ENCODE measurements around the gene NUP42.

Gene NUP42

DNA sequence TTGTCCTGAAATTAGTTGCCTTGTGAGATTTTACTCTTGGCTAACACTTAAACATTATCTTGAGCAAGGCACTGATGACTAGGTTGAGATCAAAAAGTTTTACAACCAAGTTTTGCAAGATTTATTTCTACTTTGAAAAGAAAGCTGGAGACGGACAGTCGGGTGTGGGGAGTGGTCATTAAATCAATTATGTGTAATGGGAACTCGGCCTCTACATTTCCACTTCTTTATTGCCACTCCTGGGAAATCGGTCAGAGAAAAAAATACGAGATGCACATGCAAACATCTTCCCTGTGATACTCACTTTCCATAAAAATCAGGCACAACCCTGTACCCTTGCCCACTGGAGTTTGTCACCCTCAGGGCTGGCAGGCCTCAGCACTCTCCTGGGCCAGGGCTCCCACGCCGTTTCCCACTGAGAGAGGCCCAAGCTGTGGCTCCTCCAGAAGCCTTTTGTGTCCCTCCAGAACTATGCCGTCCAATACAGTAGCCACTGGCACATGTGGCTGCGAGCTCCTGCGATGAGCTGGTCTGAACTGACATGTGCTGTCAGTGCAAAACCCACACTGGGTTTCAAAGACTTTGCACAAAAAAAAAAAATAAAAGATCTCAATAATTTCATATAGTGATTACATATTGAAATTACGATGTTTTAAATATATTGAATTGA lies 57.3 kb downstream of the NUP42 start:
- no peak for DNase-seq

DNA sequence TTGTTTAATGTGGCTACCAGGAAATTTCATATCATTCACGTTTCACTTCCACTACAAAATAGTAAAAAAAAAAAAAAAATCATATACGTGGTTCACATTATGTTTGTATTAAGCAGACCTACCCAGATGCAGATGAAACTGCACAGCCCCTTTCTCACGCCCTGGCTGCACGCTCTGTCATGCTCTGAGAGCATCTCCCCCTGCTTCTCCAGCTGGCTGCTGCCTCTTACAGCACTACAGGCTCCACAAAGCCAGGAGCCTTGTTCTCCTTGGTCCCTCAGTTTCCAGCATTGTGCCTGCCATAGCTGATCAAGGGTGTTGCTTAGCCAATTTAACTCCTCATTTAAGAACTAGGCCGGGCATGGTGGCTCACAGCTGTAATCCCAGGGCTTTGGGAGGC lies 57.9 kb downstream of the NUP42 start:
- DNase-seq = no peak

DNA sequence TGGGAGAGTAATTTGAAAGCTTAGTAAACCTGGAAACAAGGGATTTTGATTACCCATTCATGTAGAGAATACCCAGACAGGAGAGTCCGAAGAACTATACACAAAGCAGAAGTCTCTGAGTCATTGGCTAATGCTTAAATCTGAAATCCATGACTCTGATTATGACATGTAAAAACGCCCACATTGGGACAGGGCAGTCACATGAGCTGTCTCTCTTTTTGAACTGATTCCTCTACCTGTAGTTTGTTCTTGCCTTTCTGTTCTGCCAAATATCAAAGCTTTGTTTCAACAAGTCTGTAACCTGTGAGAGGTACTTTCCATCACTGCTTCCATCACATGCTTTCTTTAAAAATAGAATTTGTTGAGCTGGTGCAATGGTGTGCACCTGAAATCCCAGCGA lies 60.5 kb downstream of the NUP42 start:
- no peak for DNase-seq

DNA sequence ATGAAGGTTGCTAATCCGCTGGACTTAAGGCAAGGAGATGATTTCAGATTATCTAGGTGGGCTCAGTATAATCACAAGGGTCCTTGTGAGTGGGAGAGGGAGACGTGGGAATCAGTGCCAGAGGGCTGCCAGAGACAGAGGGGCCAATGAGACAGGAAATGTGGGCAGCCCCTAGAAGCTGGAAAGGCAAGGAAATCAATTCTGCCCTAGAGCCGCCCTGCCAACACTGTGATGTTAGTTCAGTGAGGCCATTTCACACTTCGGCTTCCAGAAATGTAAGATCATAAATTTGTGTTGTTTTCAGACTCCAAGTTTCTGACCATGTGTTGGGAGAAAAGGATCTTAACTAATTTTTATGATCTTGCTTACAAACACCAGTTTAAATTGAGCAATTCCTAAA lies 61.1 kb downstream of the NUP42 start:
- no peak for DNase-seq

DNA sequence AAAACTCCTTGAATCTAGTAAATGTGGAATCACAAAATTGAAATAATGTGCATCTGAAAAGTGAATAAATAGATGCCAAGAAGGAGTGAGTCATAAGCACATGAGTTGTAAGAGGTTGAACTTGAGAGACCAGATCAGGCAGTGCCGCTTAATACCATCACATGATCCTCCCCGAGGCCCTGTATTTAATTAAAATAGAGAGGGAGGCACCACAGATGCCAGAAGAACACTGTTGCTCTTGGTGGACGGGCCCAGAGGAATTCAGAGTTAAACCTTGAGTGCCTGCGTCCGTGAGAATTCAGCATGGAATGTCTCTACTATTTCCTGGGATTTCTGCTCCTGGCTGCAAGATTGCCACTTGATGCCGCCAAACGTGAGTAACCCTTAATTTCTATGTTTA lies 64.7 kb downstream of the NUP42 start, which contains the start of gene GPNMB:
TSS of gene GPNMB (plus strand) at position 221 of the 400 bp plus-strand sequence. CDS start at position 304, 83 bp downstream.
- no peak for DNase-seq

DNA sequence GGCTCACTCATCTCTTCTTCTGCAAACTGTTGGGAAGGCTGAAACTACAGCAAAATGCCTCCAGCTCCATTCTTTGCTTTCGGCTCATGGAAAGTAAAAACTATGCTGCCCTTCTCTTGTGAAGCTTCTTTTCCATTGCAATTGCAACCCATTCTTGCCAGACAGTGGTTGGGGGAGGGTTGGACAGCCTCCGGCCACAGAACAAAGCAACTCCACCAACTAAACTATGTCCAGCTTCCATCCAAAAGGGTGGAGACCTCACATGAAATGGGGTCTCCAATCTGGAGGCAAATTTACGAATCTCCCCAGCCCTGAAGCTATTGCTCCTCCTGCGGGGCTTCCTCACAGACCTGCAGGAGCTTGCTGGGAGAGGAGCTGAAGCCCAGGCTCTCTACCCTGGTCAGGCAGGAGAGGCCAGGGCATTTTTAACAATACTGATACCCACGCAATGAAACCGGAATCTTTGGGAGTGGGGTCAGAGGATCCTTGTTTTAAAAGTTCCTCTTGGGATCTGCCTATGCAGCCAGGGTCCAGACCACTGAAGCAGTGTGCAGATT lies 65.3 kb downstream of the NUP42 start:
- DNase-seq = no peak

DNA sequence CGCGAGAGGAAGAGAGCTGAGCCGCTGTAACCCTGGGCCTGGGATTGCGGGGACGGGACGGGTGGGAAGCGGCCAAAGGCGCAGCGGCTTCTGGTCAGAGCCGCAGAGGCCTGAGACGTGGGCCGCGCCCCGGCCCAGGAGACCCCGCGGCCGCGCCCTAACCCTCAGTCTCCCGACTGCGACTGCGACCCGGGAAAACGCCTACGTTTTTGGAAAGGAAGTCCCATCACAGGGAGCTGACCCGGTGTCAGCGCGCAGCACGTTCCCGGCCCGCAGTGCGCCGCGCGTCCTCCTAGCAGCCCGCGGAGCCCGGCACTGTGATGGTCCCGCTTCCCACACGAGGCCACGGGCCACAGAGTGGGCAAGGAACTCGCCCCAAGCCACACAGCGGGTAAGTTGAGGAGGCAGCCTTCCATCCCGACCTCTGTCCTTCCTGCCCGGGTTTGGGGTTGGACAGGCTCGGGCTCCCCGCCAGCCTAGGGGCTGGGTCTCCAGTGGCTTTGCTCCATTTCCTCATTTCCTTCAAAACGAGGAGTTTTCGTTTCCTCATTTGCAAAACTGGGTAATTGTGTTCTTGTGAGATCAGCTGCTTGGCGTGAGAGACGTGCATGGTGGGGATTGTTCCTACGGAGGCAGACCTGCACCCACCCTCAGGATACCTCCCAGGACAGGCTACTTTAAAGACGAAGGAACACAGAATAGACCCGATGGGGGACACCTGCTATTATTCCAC lies 65.9 kb downstream of the NUP42 start:
- no peak for DNase-seq

DNA sequence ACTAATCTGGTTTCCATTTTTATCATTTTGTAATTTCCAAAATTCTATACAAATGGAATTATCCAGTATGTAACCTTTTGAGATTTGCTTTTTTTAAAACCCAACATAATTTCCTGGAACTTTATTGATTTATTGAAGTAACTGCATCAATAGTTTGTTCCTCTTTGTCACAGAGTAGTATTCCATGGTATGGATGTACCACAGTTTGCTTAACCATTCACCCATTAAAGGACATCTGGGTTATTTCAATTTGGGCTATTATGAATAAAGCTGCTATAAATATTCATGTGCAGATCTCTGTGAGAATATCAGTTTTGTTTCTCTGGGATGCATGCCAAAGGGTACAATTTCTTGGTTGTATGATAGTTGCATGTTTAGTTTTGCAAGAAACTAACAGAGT lies 67.6 kb downstream of the NUP42 start:
- no peak for DNase-seq

Measured in stimulated activated naive CD4-positive, alpha-beta T cell (primary cell).